Left hindlimb (tissue), 1 donor: Measurements from ENCODE around the gene MMRN1.

Source experiments
- DNase-seq: peaks from one replicate; pipeline ENCODE4 v3.0.0-alpha.2; 2018

The MMRN1 gene

DNA sequence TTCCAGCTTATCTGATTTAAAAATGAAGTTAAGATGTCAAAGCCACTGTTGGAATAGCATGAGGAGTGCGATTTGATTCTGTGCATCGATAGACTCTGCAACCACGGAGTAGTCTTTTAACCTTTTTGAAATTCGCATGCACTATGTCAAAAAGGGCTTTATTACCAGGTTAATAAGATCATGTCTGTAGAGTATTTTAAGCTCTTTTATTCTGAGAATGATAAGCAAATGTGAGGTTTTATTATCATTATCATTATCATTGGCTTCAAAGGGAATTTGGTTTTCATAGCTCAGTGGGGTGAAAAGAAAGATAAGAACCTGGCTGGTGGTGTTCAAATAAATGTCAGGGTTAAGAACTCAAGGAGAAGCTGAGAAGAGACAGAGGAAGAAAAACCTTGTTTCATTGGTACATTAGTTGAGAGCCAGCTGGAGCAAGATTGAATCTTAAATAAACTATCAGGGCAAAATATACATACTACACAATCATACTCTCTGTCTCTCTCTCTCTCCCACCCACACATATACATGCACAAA, 102.6 kb downstream of the MMRN1 start:
- no peak for DNase-seq

DNA sequence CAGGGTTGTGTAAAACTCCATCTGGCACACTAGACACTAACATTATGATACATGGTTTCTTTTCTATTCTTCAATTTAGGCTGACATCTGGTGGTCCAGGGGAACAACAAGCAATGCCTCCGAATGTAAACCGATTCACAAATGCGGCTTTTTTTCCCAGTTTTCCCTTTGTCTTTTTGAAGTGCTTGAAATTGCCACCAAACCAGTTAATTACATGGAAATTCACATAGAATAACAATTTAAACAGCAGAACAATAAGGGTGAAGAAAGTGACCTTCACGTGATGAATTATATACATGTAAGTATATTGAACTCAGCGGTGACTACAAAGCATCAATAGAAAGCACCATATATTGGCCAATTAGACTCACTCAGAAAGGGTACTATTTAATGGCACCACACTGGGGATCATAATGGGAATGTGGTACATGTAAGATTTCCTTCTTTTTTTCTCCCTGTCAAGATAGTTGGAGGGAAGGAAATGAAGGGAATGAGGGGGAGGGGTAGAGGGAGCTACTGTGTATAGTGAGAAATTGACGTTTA, 103.9 kb downstream of the MMRN1 start:
- no peak for DNase-seq

DNA sequence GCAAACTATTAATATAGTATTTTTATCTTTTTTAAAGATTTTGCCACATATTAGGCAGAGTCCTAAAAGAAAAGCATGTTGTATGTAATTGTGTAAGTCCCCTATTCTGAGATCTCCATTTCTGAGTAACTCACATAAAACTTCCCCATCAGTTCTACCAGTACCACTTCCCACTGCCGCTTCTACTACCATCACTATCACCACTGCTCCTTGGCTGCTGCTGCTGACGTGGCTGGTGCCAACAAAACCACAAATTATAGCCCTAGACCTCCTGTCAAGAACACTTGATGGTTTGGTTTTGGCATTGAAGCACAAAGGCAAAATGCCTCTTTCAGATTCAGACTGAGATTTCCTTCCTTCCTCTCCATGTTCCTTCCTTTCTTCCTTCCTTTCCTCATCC, 106.4 kb downstream of the MMRN1 start:
- peak; percentile 28 for DNase-seq

DNA sequence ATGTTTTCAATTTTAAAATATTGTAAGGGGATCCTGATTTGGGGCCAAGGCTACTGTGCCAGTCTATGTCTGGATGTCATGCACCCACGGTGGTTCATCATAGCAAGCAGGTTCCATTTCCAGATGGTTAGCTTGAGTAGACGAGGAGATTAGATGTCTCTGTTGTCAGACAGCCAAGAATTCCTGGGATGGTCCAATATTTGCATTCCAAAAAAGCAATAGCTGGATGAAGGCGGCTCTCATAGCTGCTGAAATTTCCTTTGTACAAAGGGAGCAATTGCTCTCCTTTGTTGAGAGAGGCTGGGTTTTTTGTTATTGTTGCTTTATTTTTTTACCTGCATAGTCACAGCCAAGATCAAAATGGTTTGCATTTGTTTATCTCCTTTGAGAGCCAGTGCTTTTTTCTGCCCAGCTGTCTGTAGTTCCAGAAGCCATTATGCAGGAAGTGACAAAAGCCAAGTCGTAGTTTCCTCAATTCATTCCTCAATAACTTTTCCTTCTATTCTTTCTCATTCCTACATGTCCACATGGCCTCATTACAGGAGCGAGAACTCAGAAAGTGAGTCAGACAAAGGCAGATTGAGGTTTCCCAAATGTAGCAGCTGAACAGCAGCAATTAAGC, 107.9 kb downstream of the MMRN1 start:
- DNase-seq, result no peak
